RPMI8226 (cell line): ENCODE measurements around the gene MELTF.

Source experiments
- DNase-seq: peaks from one replicate; pipeline ENCODE4 v3.0.0-alpha.2; 2015

Gene MELTF

GRCh38 chr3:197026481-197026866 lies 3.1 kb downstream of the MELTF start:
- no peak for DNase-seq

DNA sequence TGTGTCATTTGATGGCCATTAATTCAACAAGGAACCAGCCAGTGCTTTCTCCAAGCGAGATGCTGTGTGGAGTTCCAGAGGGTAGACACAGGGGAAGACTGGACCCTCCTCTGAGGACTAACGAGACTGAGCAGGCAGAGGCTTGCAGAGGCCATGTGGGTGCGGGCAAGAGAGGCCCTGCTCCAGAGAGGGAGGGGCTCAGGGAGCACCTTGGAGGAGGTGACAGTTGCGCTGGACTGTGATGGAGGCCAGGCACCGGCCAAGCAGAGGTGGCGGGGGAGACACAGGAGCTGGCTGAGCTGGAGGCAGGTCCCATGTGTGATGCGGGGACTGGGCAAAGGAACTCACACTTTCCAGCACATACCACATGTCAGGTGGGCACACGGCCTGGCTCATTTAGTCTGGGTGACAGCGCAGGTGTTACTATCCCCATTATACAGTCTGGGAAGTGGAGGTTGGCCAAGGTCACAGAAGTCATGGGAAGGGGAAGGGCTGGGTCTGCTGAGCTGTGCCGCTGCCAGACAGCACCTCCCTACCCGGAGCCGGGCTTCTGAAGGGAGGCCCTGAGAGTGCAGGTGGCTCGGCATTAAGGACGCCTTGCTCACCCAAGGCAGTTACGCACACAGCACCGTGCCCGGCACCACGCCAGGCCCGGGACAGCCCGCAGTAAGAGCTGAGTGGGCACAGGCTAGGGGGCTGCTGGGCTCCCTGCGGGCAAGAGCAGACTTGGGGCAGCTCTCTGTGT lies 3.7 kb downstream of the MELTF start:
- DNase-seq = no peak

DNA sequence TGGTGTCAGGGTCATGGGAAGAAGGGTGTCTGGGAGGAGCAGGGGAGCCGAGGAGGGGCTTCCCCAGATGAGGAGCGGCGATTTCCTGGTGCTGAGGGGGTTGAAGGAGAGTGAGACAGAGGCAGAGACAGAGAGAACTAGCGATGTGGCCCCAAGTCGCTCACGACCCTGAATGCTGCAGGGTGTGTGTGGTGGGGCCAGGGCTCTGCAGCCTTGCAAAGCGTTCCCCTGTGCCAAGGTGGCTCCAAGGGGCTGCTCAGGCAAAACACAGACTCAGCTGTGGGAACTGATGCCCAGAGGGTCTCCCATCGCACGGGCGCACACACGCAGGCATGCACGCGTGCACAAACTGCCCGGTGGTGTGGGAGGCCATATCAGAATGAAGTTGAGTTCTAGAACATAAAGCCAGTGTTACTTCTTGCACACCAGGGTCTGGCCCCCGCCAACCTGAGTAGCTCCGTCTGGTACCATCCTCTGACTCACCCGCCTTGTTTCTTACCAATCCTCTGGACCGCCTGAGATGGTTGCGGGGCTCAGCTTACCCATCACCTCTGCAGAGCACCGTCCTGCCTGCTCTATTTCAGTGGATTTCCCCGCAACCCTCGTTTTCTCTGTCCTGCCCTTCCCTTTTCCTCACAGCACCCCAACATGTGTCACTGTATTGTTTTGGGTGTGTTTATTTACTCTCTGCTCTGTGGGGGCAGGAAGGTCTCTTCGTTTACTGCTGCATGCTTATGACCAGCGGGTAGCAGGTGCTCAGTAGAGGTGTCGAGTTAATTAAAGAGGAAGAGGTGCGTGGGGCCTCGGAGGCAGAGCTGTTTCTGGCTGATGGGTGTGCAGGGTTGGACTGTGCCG lies 4.5 kb downstream of the MELTF start:
- DNase-seq = no peak

- DNase-seq = no peak
Observed at GRCh38 chr3:197023998-197024651, 5.5 kb downstream of the MELTF start.

- DNase-seq = peak; percentile 61
Observed at GRCh38 chr3:197023241-197023997, 6.2 kb downstream of the MELTF start.

- no peak for DNase-seq
Observed at GRCh38 chr3:197022405-197023231, 7.0 kb downstream of the MELTF start.

DNA sequence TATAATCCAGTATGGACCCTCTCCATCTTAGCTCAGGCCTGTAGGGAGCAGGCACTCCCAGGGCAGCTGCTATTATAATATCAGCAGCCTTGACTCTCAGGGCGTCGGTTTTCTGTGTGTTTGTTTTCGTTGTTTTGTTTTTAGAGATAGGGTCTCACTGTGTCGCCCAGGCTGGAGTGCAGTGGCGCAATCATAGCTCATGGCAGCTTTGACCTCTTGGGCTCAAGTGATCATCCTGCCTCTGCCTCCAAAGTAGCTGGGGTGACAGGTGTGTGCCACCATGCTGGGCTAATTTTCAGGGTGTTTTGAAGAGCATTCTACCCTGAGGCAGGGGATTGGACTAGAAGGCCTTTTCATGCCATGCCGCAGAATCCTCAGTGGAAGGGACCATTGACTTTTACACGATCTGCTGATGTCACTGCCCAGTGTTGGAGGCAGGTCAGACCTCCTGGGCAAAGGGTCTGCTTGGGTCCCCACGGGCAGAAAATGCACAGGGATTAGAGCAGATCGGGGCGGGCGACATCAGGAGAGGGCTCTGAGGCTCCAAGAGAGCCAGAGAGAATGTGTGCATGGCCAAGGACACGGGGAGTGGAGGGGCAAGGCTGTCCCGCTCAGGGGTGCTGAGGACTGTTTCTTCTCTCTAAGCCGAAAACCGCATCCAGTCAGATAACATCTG lies 7.8 kb downstream of the MELTF start:
- DNase-seq = no peak

GRCh38 chr3:197021231-197021630 lies 8.4 kb downstream of the MELTF start:
- no peak for DNase-seq

DNA sequence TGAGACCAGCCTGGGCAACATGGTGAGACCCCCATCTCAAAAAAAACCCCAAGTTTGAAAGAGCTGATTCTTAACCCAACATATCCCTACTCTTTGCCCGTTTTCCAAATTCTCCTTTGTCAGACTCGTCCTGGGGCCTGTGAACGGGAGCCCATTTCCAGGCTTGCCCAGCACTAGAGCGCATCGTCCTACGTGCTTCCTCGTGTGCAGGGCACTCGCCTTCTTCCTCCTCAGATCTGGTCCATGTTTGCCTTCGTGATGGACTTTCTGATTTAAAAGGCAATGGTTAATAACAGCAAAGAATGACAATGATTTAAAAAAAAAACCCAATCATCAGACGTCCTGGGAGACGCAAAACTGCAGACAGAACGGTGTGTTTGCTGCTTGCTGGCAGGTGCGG lies 10.1 kb downstream of the MELTF start:
- no peak for DNase-seq

- no peak for DNase-seq
Observed at GRCh38 chr3:197019021-197019420, 10.6 kb downstream of the MELTF start.

- DNase-seq = no peak
Observed at GRCh38 chr3:197017003-197017402, 12.6 kb downstream of the MELTF start.

- no peak for DNase-seq
Observed at GRCh38 chr3:197015790-197016736, 13.6 kb downstream of the MELTF start.

DNA sequence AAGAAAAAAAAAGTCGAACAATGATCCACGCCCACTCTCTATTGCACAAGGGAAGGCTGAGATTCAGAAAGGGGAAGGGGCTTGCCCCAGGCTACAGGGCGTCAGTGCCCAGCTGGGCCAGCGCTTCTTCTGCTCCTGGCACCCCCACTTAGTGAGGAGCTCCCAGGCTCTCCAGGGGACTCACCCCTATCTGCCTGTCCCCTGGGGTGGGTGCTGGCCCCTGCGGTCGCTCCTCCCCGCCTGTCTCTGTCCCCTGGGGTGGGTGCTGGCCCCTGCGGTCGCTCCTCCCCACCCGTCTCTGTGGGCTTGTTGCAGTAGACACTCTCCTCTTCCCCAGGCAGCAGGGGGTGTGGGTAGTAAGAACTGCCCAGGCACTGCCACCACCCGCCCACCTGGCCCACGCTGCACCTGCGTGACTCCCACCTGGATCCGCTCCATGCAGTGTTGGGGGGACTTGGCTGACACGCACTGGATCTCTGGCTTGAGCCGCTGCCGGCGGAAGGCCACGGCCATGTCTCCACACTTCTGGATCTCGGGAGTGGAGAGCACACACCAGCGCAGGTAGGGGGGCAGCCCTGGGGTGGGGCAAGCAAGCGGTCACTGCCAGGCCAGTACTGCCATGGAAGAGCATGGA lies 14.6 kb downstream of the MELTF start:
- DNase-seq = no peak

- DNase-seq = no peak
Observed at GRCh38 chr3:197014024-197014423, 15.6 kb downstream of the MELTF start.

- DNase-seq = no peak
Observed at GRCh38 chr3:197012540-197012883, 17.1 kb downstream of the MELTF start.

GRCh38 chr3:197011780-197012539 lies 17.7 kb downstream of the MELTF start:
- no peak for DNase-seq

DNA sequence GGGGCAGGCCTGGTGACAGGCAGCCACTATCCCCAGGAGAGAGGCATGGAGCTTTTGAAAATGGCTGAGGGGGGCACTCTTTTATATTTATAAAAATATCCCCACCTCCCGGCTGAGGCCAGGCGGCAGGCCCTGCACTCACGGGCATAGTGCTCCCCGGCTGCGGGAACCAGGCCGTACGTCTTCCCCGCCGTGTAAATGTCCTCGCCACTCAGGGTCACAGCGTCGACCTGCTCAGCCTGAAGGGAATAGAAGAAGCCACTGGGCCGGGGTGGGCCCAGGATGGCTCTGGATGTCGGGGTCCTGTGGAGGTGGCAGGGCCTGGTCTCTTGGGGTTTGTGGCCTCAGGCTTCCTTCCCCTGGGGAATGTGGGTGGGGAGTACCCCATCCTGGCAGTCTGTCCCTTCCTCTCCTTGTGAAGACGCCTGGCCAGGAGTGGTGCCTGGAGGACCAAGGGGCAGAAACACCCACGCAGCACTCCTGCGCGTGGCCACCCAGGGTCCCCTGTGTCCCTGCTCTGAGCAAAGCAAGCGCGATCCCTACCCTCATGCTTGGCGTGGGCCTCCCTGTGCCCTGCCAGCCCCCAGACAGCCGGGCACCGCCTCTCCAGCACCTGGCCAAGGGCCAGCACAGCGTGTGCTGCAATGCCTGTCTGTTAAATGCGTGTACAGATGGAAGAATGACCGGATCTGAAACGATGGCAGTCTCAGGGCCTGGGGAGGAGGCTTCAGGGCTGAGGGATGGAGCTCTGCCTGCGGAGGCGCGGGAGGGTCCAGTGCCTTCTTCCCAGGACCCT lies 18.9 kb downstream of the MELTF start:
- DNase-seq = no peak

DNA sequence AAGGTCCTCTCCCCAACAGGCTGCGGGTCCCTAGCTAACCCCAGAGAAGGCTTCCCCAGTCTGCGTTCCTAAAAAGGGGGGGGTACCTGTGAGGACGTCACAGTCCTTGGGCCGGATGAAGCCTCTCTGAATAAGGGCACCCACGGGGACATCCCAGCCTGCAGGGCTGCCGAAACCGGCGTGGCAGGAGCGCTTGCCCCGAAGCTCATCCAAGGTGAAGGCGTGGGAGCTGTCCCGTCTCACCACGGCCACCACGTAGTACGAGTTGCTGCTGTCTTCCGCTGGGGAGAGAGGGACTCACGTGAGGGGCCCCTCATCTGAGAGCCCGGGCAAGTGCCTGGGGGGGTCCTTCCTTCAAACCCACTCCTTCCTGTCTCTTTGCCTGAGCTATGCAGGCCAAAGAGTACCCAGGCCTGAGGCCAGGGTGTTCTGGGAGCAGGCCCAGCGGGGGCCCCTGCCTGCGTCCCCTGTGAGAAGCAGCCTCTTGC lies 20.0 kb downstream of the MELTF start:
- no peak for DNase-seq
